ENCODE results near the gene CARS2. TPM values are rescaled to one million over a fixed set of nuclear protein-coding genes. Genes with fewer than 3 reads are reported as not detected.

CARS2 gene
- total and polyA plus RNA-seq, 2 experiments from 2014 or later, result 39.0 to 53.5 TPM

DNA sequence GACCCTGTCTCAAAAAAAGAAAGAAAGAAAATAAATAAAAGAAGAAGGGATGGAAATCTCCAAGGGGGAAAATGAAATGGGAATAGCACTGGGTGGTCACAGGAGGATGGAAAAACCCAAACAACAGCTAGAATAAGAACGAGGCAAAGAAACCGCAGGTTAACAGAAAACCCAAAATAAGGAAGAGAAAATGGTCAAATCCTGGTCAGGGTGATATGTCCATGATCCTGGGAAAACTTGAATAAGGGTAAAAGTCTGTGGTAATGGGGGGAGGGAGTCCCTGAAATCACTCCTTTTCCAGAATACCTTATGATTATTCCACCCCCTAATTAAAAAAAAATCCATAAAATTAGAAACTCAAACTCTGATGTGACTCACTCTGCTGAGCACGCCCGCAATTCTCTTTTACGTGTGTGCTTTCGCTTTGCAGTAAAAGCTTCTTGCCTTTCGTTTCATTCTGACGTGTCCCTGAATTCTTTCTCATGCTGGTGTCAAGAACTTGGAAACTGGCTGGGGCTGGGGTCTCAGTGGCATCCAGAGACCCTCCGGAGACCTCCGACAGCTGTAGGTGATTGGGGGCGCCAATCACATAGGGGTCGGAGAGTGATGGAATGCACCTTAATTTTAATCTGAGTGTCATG, 94.8 kb downstream of the CARS2 start (continued):
- TF ChIP-seq CTCF (conservative IDR thresholded peaks at IDR 0.05; ENCODE audit: low read depth in 2 of 2) (no peak), REST (IDR thresholded peaks at IDR 0.05; ENCODE audit: unreplicated experiment) (no peak), STAT1 (IDR thresholded peaks at IDR 0.05; ENCODE audit: unreplicated experiment) (no peak), ETS1 (IDR thresholded peaks at IDR 0.05) (no peak), CREB1 (CRISPR knock-in tag; IDR thresholded peaks at IDR 0.05; ENCODE audit: low read depth) (no peak), ZNF114 (CRISPR knock-in tag; IDR thresholded peaks at IDR 0.05) (no peak), JUNB (IDR thresholded peaks at IDR 0.05; ENCODE audit: unreplicated experiment) (no peak)

- H3K36me3 Mint-ChIP-seq (ENCODE audit: low read depth), result peaks cover 7% of the 10 kb centered on the region
- H3K4me3 Mint-ChIP-seq, result no peak overlapping the region
- no peaks in the 10 kb centered on the region for H4K20me1 ChIP-seq (replicated peaks; ENCODE audit: insufficient read depth)
- H2AFZ ChIP-seq, result no peak overlapping the region
- peaks cover 18% of the 10 kb centered on the region for H3K9me3 Mint-ChIP-seq
- H3K4me2 ChIP-seq, result no peak overlapping the region
- no peak overlapping the region for H3K27ac Mint-ChIP-seq
- no peaks in the 10 kb centered on the region for H3K27me3 ChIP-seq (ENCODE audit: insufficient read depth)
- H3K4me1 Mint-ChIP-seq, result peaks cover 11% of the 10 kb centered on the region
- peaks cover 15% of the 10 kb centered on the region for H3K4me1 ChIP-seq (ENCODE audit: insufficient read depth)
- no peak overlapping the region for H3K27ac ChIP-seq (ENCODE audit: low read depth)
- H3F3A ChIP-seq (replicated peaks; ENCODE audit: low read depth), result no peaks in the 10 kb centered on the region
- H3K27me3 Mint-ChIP-seq (ENCODE audit: insufficient read depth, low read depth, poor library complexity), result peaks cover 16% of the 10 kb centered on the region
- no peak overlapping the region for H3K4me3 ChIP-seq
- no peaks in the 10 kb centered on the region for H3K36me3 ChIP-seq (ENCODE audit: insufficient read depth)
- no peaks in the 10 kb centered on the region for H3K79me2 ChIP-seq (replicated peaks; ENCODE audit: insufficient read depth)
- DNase-seq (ENCODE audit: low spot score), result no peak
- ATAC-seq, result no peak
- no peaks in the 10 kb centered on the region for H3K9me2 ChIP-seq (ENCODE audit: insufficient read depth)
- TF ChIP-seq STAT1 (IDR thresholded peaks at IDR 0.05; ENCODE audit: unreplicated experiment), result no peak
- TF ChIP-seq, protein P1, sequence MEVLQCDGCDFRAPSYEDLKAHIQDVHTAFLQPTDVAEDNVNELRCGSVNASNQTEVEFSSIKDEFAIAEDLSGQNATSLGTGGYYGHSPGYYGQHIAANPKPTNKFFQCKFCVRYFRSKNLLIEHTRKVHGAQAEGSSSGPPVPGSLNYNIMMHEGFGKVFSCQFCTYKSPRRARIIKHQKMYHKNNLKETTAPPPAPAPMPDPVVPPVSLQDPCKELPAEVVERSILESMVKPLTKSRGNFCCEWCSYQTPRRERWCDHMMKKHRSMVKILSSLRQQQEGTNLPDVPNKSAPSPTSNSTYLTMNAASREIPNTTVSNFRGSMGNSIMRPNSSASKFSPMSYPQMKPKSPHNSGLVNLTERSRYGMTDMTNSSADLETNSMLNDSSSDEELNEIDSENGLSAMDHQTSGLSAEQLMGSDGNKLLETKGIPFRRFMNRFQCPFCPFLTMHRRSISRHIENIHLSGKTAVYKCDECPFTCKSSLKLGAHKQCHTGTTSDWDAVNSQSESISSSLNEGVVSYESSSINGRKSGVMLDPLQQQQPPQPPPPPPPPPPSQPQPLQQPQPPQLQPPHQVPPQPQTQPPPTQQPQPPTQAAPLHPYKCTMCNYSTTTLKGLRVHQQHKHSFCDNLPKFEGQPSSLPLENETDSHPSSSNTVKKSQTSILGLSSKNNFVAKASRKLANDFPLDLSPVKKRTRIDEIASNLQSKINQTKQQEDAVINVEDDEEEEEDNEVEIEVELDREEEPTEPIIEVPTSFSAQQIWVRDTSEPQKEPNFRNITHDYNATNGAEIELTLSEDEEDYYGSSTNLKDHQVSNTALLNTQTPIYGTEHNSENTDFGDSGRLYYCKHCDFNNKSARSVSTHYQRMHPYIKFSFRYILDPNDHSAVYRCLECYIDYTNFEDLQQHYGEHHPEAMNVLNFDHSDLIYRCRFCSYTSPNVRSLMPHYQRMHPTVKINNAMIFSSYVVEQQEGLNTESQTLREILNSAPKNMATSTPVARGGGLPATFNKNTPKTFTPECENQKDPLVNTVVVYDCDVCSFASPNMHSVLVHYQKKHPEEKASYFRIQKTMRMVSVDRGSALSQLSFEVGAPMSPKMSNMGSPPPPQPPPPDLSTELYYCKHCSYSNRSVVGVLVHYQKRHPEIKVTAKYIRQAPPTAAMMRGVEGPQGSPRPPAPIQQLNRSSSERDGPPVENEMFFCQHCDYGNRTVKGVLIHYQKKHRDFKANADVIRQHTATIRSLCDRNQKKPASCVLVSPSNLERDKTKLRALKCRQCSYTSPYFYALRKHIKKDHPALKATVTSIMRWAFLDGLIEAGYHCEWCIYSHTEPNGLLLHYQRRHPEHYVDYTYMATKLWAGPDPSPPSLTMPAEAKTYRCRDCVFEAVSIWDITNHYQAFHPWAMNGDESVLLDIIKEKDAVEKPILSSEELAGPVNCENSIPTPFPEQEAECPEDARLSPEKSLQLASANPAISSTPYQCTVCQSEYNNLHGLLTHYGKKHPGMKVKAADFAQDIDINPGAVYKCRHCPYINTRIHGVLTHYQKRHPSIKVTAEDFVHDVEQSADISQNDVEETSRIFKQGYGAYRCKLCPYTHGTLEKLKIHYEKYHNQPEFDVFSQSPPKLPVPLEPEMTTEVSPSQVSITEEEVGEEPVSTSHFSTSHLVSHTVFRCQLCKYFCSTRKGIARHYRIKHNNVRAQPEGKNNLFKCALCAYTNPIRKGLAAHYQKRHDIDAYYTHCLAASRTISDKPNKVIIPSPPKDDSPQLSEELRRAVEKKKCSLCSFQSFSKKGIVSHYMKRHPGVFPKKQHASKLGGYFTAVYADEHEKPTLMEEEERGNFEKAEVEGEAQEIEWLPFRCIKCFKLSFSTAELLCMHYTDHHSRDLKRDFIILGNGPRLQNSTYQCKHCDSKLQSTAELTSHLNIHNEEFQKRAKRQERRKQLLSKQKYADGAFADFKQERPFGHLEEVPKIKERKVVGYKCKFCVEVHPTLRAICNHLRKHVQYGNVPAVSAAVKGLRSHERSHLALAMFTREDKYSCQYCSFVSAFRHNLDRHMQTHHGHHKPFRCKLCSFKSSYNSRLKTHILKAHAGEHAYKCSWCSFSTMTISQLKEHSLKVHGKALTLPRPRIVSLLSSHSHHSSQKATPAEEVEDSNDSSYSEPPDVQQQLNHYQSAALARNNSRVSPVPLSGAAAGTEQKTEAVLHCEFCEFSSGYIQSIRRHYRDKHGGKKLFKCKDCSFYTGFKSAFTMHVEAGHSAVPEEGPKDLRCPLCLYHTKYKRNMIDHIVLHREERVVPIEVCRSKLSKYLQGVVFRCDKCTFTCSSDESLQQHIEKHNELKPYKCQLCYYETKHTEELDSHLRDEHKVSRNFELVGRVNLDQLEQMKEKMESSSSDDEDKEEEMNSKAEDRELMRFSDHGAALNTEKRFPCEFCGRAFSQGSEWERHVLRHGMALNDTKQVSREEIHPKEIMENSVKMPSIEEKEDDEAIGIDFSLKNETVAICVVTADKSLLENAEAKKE (CRISPR knock-in tag; IDR thresholded peaks at IDR 0.05), result no peak
- no peak for TF ChIP-seq ZNF331 (CRISPR knock-in tag; IDR thresholded peaks at IDR 0.05; ENCODE audit: low read depth)
- TF ChIP-seq ETS1 (IDR thresholded peaks at IDR 0.05), result no peak
- no peak for TF ChIP-seq NANOG (IDR thresholded peaks at IDR 0.05; ENCODE audit: borderline replicate concordance)
These were observed 98.2 kb downstream of the CARS2 start for GRCh38 chr13:110607675-110608224.

Data from GM23338 (cell line).